ENCODE results near the gene HLA-E. TPM values are rescaled to one million over a fixed set of nuclear protein-coding genes. Genes with fewer than 3 reads are reported as not detected.

The HLA-E gene
- total and polyA plus RNA-seq, 10 of the 15 experiments (the other 5 are each of a cell fraction or from before 2014, with no cell fraction given): 35.1 to 483 (median 267) TPM

DNA sequence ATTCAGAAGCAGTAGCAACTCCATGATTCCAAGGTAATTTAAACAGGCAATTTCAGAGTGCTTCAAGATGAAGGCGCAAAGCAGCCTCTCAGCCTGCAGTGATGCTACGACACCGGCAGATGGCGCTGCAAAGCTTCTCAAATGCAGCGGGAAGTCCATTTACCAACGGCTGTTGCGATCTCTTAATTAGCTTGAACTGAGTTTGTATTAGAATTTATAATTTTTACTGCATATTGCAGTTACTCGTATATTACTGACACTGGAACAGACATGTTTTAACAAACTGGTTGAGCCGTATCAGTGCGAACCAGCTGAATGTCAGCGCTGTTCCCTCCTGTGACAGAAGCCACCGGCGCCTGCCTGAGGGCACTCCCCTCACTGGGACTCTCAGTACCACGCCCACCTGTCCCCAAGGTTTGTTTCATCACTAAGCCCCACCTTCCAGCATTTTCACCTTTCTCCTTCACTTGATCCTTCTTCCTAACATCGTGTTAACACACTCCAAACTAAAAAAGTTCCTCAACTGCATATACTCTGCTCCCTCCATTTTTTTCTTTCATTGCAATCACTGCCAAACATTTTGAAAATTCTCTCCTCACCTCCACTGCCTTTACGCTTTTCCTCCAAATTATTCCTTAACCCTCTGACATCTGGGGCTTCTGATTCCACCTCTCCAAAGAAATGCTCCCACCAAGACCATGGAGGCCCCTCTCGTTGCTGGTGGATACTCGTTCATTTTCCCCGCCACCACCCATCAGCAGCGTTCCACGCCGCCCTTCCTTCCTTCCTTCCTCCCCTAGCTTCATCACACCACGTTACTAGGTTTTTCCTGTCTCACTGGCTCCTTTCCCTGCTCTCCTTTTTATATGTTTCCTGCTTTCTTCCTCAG lies 52.5 kb downstream of the HLA-E start (continued):
- TF ChIP-seq HDGF (IDR thresholded peaks at IDR 0.05) (no peak), RELA (IDR thresholded peaks at IDR 0.05; ENCODE audit: borderline replicate concordance, partially characterized antibody) (peak; percentile 27), CBX3 (IDR thresholded peaks at IDR 0.05; ENCODE audit: borderline replicate concordance, low read depth) (no peak), NFXL1 (IDR thresholded peaks at IDR 0.05; ENCODE audit: borderline replicate concordance) (no peak), ZNF384 (IDR thresholded peaks at IDR 0.05; ENCODE audit: borderline replicate concordance, low read depth, low read length) (no peak), RB1 (IDR thresholded peaks at IDR 0.05; ENCODE audit: borderline replicate concordance) (peak; percentile 85; the same call in 1 of the 2 replicates), DPF2 (IDR thresholded peaks at IDR 0.05) (no peak), NBN (IDR thresholded peaks at IDR 0.05) (peak; percentile 58), NFIC (IDR thresholded peaks at IDR 0.05; ENCODE audit: low read depth, low read length) (no peak), CHD4 (IDR thresholded peaks at IDR 0.05) (no peak)
- TF ChIP-seq, protein P1, sequence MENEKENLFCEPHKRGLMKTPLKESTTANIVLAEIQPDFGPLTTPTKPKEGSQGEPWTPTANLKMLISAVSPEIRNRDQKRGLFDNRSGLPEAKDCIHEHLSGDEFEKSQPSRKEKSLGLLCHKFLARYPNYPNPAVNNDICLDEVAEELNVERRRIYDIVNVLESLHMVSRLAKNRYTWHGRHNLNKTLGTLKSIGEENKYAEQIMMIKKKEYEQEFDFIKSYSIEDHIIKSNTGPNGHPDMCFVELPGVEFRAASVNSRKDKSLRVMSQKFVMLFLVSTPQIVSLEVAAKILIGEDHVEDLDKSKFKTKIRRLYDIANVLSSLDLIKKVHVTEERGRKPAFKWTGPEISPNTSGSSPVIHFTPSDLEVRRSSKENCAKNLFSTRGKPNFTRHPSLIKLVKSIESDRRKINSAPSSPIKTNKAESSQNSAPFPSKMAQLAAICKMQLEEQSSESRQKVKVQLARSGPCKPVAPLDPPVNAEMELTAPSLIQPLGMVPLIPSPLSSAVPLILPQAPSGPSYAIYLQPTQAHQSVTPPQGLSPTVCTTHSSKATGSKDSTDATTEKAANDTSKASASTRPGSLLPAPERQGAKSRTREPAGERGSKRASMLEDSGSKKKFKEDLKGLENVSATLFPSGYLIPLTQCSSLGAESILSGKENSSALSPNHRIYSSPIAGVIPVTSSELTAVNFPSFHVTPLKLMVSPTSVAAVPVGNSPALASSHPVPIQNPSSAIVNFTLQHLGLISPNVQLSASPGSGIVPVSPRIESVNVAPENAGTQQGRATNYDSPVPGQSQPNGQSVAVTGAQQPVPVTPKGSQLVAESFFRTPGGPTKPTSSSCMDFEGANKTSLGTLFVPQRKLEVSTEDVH (IDR thresholded peaks at IDR 0.05; ENCODE audit: low read depth, partially characterized antibody): peak; percentile 68

Data from GM12878 (cell line).